Upper lobe of left lung (tissue), 4 donors: ENCODE results near the gene NIT1.
A peak's percentile ranks its signal among the peaks of the same experiment; 100 is the strongest.

Source experiments
- EP300 ChIP-seq, 4 donors: sonication (generic); formaldehyde crosslinking; IDR thresholded peaks; one replicate each; pipeline ENCODE4 v1.5.1; 2017; ENCODE audit warnings: antibody characterized with exemption in 4 of 4, control low read depth in 2 of 4
- POLR2A ChIP-seq, 4 donors: fragments of 450-650 bp; IDR thresholded peaks; one replicate each; pipeline ENCODE4 v1.5.1; 2016 to 2017; ENCODE audit warnings: antibody characterized with exemption in 4 of 4, mild to moderate bottlenecking in 2 of 4
- POLR2AphosphoS5 ChIP-seq, 2 donors: sonication (generic); formaldehyde crosslinking; IDR thresholded peaks; one replicate each; pipeline ENCODE4 v1.5.1; 2017; ENCODE audit warnings: antibody characterized with exemption in 2 of 2
- TF ChIP-seq, protein P1 (sequence below), 6 experiments: fragments of 450-650 bp in 4 of 6; fragments of 200-600 bp in 2 of 6; sonication (generic) in 2 of 6; IDR thresholded peaks; one replicate each; pipeline ENCODE4 v1.5.1; 2016 to 2019; ENCODE audit warnings: antibody characterized with exemption in 6 of 6

DNA sequence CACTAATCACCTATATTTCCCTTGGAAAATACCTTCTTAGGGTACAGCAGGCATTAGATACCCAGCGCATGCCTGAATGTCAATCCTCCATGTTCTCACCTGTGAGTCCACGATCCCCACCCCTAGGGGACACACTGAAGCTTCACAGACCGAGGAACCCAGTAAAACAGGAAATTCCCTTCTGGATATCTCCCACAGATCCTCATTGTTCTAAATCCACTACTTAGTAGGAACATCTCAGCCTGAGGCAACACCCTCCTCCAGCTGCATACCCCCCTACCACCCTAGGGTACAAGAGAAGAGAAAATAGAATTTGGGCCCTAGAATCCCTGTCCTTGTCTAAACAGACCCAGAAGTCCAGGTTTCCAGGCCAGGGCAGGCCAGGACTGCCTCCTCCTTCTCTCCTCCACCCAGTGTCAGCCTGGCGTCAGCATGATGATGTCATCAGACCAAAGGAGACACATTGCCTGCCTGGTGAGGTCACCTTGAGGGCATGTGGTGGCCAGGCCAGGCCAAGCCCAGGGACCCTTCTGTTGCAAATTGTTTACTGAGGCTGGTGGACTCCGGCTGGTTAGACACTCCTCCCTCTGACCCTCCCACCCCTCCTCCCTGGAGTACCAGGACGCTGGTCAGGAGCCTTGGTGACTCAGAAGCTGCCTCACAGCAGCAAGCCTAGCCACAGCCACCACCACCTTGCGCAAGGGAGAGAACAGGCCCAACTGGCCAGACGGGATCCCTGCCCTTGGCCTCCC is 34.7 kb upstream of the NIT1 start:
- TF ChIP-seq, protein P1, sequence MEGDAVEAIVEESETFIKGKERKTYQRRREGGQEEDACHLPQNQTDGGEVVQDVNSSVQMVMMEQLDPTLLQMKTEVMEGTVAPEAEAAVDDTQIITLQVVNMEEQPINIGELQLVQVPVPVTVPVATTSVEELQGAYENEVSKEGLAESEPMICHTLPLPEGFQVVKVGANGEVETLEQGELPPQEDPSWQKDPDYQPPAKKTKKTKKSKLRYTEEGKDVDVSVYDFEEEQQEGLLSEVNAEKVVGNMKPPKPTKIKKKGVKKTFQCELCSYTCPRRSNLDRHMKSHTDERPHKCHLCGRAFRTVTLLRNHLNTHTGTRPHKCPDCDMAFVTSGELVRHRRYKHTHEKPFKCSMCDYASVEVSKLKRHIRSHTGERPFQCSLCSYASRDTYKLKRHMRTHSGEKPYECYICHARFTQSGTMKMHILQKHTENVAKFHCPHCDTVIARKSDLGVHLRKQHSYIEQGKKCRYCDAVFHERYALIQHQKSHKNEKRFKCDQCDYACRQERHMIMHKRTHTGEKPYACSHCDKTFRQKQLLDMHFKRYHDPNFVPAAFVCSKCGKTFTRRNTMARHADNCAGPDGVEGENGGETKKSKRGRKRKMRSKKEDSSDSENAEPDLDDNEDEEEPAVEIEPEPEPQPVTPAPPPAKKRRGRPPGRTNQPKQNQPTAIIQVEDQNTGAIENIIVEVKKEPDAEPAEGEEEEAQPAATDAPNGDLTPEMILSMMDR (IDR thresholded peaks at IDR 0.05): peak in 1 of 6 experiments; percentile 12
- TF ChIP-seq POLR2AphosphoS5 (IDR thresholded peaks at IDR 0.05) (peak; percentile 83 to 86), POLR2A (IDR thresholded peaks at IDR 0.05) (peak in 1 of 4 donors; percentile 58), EP300 (IDR thresholded peaks at IDR 0.05) (peak in 3 of 4 donors; percentile 14 to 92 (median 48))
